Natural killer cell (primary cell): ENCODE measurements around the gene RACK1. TPM values are rescaled to one million over a fixed set of nuclear protein-coding genes. Genes with fewer than 3 reads are reported as not detected.
A peak's percentile ranks its signal among the peaks of the same experiment; 100 is the strongest.

Experiments used
- ATAC-seq, 3 donors: fragments of 150-1000 bp in 2 of 3; fragments of 200-7000 bp in 1 of 3; cut with Tn5 transposase; 1 replicate in 1 of 3; 2 replicates in 2 of 3; pipeline ENCODE4 v1.10.0; 2021; ENCODE audit warnings: mild to moderate bottlenecking in 2 of 3, moderate library complexity in 2 of 3
- DNase-seq, 2 donors: peaks; one replicate each; pipeline versions ENCODE4 v3.0.0 to v3.0.0-alpha.2; 2013 to 2021; ENCODE audit warnings: mixed read lengths in 1 of 2
- H3K27ac ChIP-seq: one replicate; pipeline ENCODE4 v1.5.1; 2013; ENCODE audit warnings: mild to moderate bottlenecking, low read length
- H3K27me3 ChIP-seq: one replicate; pipeline ENCODE4 v1.6.1; 2013; ENCODE audit warnings: low read length; ENCODE audit not compliant: control insufficient read depth, insufficient read depth
- H3K36me3 ChIP-seq: one replicate; pipeline ENCODE4 v1.6.1; 2013; ENCODE audit warnings: low read length; ENCODE audit not compliant: control insufficient read depth, insufficient read depth
- H3K4me1 ChIP-seq: one replicate; pipeline ENCODE4 v1.6.1; 2013; ENCODE audit warnings: low read length; ENCODE audit not compliant: control insufficient read depth, insufficient read depth
- H3K4me3 ChIP-seq: one replicate; pipeline ENCODE4 v1.5.1; 2013; ENCODE audit warnings: low read length
- H3K9me3 ChIP-seq: one replicate; pipeline ENCODE4 v1.6.1; 2013; ENCODE audit warnings: low read length; ENCODE audit not compliant: control insufficient read depth, insufficient read depth
- H3K27ac Mint-ChIP-seq, 2 donors: one replicate each; pipeline ENCODE4 v1.8.0; 2022; ENCODE audit warnings: mild to moderate bottlenecking in 2 of 2, mixed read lengths in 2 of 2, moderate library complexity in 1 of 2
- H3K27me3 Mint-ChIP-seq, 2 donors: one replicate each; pipeline ENCODE4 v1.8.0; 2022; ENCODE audit warnings: low read depth in 2 of 2, mixed read lengths in 2 of 2
- H3K36me3 Mint-ChIP-seq: one replicate; pipeline ENCODE4 v1.8.0; 2022; ENCODE audit warnings: mixed read lengths
- H3K4me1 Mint-ChIP-seq, 2 donors: one replicate each; pipeline ENCODE4 v1.8.0; 2022; ENCODE audit warnings: mixed read lengths in 2 of 2
- H3K4me3 Mint-ChIP-seq: one replicate; pipeline ENCODE4 v1.8.0; 2022; ENCODE audit warnings: mild to moderate bottlenecking, moderate library complexity, mixed read lengths
- H3K9me3 Mint-ChIP-seq, 2 donors: one replicate each; pipeline ENCODE4 v1.8.0; 2022; ENCODE audit warnings: mixed read lengths in 2 of 2
- CTCF ChIP-seq: fragments of 200-600 bp; IDR thresholded peaks from one replicate; pipeline ENCODE4 v1.8.0; 2022; ENCODE audit warnings: antibody characterized with exemption
- WGBS: methylation state at CpG from one replicate; pipeline ENCODE4 v1.1.7; 2013; ENCODE audit warnings: missing lambda C conversion rate; ENCODE audit not compliant: insufficient coverage; 5-methylcytosine and 5-hydroxymethylcytosine counted together
- intact Hi-C: fragments of 100-400 bp; cut with micrococcal nuclease; formaldehyde crosslinking; loops from one replicate; pipeline ENCODE4 v1.14.2; 2022
- total RNA-seq, 4 donors: library from RNA; stranded (reverse); fragments of 120-200 nt in 1 of 4; gene quantifications; one replicate each; pipeline versions ENCODE4 v1.2.3 to v1.2.4, GENCODE V29; 2013 to 2022

The RACK1 gene
- total RNA-seq, 3 donors from 2014 or later (not counting 1 experiment from before 2014, with no cell fraction given): 1,089 to 1,233 (median 1,138) TPM

- Mint-ChIP-seq H3K27ac (no peak overlapping the region), H3K4me3 (no peak overlapping the region), H3K36me3 (peaks cover 19% of the 10 kb centered on the region), H3K9me3 (no peaks in the 10 kb centered on the region), H3K27me3 (no peaks in the 10 kb centered on the region), H3K4me1 (peaks cover 12 to 24% of the 10 kb centered on the region in 2 donors)
- TF ChIP-seq CTCF: no peak
- H3K36me3 ChIP-seq: peaks cover 92% of the 10 kb centered on the region
- intact Hi-C loops: no loop called here
- DNase-seq (no peak), ATAC-seq (no peak)
- H3K4me1 ChIP-seq: peaks cover 6% of the 10 kb centered on the region
- H3K27me3 ChIP-seq: no peaks in the 10 kb centered on the region
- no peak overlapping the region for H3K27ac ChIP-seq
- no peaks in the 10 kb centered on the region for H3K9me3 ChIP-seq
- H3K4me3 ChIP-seq: no peak overlapping the region
- WGBS: 94% methylated on average over 6 of the region's 6 CpGs
Measured at GRCh38 chr5:181236471-181236870, 7.2 kb downstream of the RACK1 start.

GRCh38 chr5:181235689-181236366 is 7.9 kb downstream of the RACK1 start:
- Mint-ChIP-seq H3K36me3 (peaks cover 19% of the 10 kb centered on the region), H3K4me3 (no peak overlapping the region), H3K27me3 (no peaks in the 10 kb centered on the region), H3K9me3 (no peaks in the 10 kb centered on the region), H3K4me1 (peaks cover 12 to 17% of the 10 kb centered on the region in 2 donors), H3K27ac (peak overlapping the region in 1 of 2 donors; percentile 38)
- H3K4me1 ChIP-seq: no peaks in the 10 kb centered on the region
- H3K27me3 ChIP-seq: no peaks in the 10 kb centered on the region
- no peak for DNase-seq
- WGBS: 96% methylated on average over 4 of the region's 5 CpGs
- no peaks in the 10 kb centered on the region for H3K9me3 ChIP-seq
- no peak for ATAC-seq
- TF ChIP-seq CTCF: no peak
- H3K27ac ChIP-seq: no peak overlapping the region
- no peak overlapping the region for H3K4me3 ChIP-seq
- intact Hi-C loops: no loop called here
- H3K36me3 ChIP-seq: peaks cover 92% of the 10 kb centered on the region

- intact Hi-C loops: no loop called here
- no peaks in the 10 kb centered on the region for H3K9me3 Mint-ChIP-seq
- Histone ChIP-seq H3K36me3 (peaks cover 93% of the 10 kb centered on the region), H3K4me1 (no peaks in the 10 kb centered on the region), H3K27me3 (no peaks in the 10 kb centered on the region), H3K27ac (no peak overlapping the region), H3K9me3 (no peaks in the 10 kb centered on the region), H3K4me3 (no peak overlapping the region)
- peaks cover 12 to 17% of the 10 kb centered on the region in 2 donors for H3K4me1 Mint-ChIP-seq
- H3K27ac Mint-ChIP-seq: peak overlapping the region in 1 of 2 donors; percentile 38
- DNase-seq (no peak), ATAC-seq (no peak)
- WGBS: 93% methylated on average over 4 of the region's 5 CpGs
- peaks cover 19% of the 10 kb centered on the region for H3K36me3 Mint-ChIP-seq
- TF ChIP-seq CTCF: no peak
- H3K4me3 Mint-ChIP-seq: no peak overlapping the region
- no peaks in the 10 kb centered on the region for H3K27me3 Mint-ChIP-seq
Measured at GRCh38 chr5:181235323-181235688, 8.4 kb downstream of the RACK1 start.
